GM18505 (cell line): Measurements from ENCODE around the gene NDUFB3.
A peak's percentile ranks its signal among the peaks of the same experiment; 100 is the strongest.
"Not testable (repeated sequence)": the region's sequence is repeated elsewhere in the genome, so short reads cannot be mapped to it uniquely, and the experiment has no call there.

Source experiments
- ATAC-seq: cut with Tn5 transposase; IDR thresholded peaks from one replicate; pipeline ENCODE4 v1.9.1; 2021; ENCODE audit not compliant: unreplicated experiment
- POLR2A ChIP-seq: IDR thresholded peaks from 4 replicates; pipeline ENCODE4 v1.6.1; 2011; ENCODE audit warnings: borderline replicate concordance; ENCODE audit not compliant: insufficient read depth, insufficient read length; ENCODE audit errors: extremely low read depth

NDUFB3 gene

GRCh38 chr2:201114350-201114749 lies 42.5 kb downstream of the NDUFB3 start:
- no peak for TF ChIP-seq POLR2A
- no peak for ATAC-seq

DNA sequence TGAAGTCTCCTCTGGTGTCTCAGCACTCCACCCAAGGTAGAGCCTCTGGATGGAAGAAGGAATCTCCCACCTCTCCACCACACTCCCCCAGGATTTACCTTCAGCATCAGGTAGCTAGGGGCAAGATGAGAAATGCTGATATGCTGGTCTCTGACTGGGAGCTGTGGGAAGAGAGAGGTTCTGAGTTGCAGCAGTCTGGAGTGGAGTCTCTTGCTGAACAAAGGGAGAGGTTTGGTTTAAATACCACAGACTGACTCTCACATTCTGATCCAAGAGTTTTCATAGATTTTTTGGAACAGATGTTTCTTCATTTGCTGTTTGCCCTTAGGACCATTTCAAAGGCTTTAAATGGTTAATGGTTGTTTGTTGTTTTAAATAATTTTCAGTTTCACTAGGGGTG lies 43.0 kb downstream of the NDUFB3 start:
- ATAC-seq = no peak
- TF ChIP-seq POLR2A = no peak

GRCh38 chr2:201116115-201116958 lies 44.5 kb downstream of the NDUFB3 start, which contains the start of gene CFLAR:
Gene CFLAR (plus strand): TSS chr2:201116164. CDS start chr2:201129866, 13,702 bp downstream.
- TF ChIP-seq POLR2A = peak; percentile 94

DNA sequence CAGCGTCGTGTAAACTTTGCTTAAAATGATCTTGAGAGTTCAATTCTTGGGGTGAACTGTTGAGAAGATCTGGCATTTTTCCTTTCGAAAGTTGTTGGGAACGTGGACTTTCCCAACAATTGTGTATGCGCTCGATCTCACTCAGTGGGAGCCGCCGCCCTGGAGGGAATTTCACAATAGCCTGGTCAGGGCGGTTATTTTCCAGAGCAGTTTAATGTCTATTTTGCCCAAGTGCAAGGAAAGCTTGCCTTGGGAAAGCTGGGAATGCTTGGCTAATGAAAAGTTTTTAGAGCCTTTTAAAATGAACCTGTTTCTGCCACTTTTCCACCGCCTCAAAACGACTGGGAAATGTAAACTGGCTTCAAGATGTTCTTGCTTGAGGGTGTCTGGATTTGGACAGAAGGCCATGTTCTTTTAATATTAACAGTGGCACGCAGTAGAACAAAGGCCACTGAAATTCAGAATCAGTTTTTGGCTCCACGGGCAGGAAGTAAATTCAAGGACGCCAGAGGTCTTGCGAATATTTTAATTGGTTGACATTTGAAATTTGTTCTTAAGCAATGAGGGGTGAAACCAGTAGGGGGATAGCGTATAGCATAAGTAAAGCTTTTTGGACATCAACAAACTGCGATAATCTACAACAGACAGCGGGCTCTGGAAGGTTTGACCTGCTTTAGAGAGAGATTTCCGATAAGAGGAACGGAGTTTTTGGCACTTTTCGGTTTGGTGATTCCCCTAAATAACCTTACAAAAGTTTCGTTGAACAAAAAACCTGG lies 45.3 kb downstream of the NDUFB3 start:
- no peak for ATAC-seq
- peak; percentile 66 for TF ChIP-seq POLR2A

More at GRCh38 chr2:201116115-201116958, 44.5 kb downstream of the NDUFB3 start, which contains the start of gene CFLAR:
- peak; percentile 39 for ATAC-seq

- TF ChIP-seq POLR2A = peak; percentile 14
- ATAC-seq = not testable (repeated sequence)
Measured at GRCh38 chr2:201117735-201118094, 45.9 kb downstream of the NDUFB3 start.

DNA sequence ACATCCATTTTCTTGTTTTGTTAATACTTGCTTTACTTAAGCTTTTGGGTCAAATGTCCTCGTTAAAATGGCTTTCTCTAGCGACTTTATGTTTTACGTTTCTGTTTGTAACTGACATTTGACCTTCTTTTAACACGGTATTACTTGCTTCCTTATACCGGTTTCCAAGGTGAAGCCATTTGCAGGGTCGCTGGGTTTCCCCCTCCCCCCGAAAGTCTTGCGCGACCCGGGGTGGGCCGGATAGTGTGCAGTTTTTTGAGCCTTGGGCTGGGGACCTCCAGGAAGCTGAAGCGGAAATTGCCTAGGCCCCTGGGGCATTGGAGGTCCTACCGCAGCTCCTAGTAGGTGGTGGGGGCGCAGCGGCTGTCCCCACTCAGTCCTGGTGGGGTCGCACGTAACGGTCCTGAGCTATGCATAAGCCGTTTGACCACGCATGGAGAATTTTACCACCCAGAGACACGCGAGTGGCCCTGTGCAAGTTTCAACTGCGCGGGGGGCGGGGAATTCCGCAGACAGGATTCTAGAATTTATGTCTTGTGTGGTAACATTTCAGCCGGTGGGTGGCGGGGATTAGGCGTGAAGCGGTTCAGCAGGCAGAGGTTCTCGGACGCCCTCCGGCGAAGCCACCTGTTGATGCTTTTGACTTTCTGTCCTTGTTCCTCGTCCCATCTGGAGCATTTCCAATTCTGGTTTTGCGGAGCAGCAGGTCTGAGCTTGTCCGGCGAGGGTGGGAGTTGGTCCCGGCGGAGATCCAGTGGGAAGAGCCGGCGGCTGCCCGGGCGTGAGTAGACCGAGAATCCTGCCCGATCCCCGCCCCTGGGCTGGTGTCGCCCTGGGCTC lies 46.5 kb downstream of the NDUFB3 start:
- ATAC-seq = peak; percentile 39
- TF ChIP-seq POLR2A = peak; percentile 87

GRCh38 chr2:201118961-201119854 lies 47.4 kb downstream of the NDUFB3 start:
- ATAC-seq = no peak
- TF ChIP-seq POLR2A = peak; percentile 57

DNA sequence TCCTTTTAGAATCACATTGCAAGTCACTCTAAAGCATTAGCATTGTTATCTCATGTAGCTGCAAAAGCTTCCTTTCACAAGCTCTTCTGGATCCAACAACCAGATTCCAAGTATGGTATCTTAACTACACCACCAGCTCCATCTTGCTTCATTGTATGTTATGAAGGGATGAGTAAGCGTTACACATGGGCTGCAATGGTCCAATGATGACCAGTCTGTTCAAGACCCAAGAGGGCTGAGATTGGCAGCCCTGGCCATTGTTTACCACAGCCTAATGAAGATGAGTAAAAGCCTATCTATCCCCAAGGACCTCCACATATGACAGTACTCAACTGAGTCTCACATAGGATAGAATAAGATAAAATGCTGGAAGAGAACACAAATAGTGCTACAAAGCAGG lies 50.5 kb downstream of the NDUFB3 start:
- no peak for ATAC-seq
- no peak for TF ChIP-seq POLR2A

DNA sequence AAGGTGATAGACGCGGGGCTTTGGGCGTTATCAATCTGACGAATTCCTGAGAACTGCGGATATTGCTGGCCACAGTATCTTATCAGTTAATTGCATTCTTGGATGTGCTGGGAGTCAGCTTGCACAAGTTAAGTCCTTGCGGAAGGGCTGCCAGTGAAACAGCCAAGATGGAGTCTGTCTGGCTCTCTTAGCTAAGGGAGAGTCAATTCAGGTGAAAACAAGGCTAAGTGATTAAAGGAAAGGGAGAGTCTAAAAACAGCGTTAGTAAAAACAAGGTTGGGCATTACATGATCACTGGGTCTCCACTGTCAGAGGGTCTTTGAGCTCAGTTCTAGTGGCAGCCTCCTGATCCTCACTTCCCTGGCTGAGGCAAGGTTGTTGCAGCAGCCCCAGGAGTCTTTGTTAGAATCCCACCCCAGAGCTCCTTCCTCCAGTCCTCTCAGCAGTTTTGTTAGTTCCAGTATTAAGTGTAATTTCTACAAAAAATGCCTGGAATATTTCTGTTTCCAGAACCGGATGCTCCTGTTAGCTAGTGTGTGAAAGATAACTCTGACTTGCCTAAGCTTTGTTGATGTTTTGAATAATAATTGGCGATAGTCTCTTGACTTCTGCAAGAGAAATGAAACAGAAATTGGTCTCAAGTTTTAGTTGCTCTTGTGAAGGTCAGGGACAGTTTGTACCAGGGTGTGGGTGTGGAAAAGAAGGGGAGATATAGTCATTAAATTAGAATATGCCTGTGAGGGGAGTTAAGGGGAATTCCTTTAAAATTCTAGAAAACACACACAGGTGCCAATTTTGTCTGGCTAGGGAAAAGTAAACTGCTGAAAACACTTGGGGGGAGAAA lies 54.7 kb downstream of the NDUFB3 start:
- TF ChIP-seq POLR2A = no peak
- ATAC-seq = no peak

GRCh38 chr2:201127152-201127511 lies 55.3 kb downstream of the NDUFB3 start:
- TF ChIP-seq POLR2A = peak; percentile 49
- no peak for ATAC-seq

- TF ChIP-seq POLR2A = peak; percentile 37
- no peak for ATAC-seq
Measured at GRCh38 chr2:201127570-201127969, 55.8 kb downstream of the NDUFB3 start.
